GM18517 (cell line): Measurements from ENCODE around the gene DUSP16.

ENCODE experiments used
- ATAC-seq: cut with Tn5 transposase; IDR thresholded peaks from one replicate; pipeline ENCODE4 v1.9.1; 2021; ENCODE audit warnings: mild to moderate bottlenecking, moderate library complexity; ENCODE audit not compliant: unreplicated experiment

Gene DUSP16

DNA sequence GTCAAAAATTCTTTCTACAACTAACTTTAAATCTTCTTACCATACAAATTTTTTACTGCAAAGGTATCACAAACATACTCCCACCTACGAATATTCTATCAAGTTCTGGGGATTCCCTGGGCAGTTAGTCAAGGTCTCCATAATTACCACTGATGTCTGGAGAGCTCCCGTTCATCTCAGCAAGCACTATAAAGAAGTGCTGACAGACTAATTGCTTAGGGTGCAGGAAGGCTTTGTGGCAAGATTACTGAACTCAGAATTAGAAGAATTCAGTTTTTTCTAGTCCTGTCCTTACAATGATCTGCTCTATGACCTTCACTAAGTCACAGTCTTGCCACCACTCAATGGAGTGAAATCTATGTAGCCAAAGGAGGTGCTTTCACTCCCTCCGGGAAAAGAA is 61.5 kb downstream of the DUSP16 start:
- ATAC-seq, result no peak

DNA sequence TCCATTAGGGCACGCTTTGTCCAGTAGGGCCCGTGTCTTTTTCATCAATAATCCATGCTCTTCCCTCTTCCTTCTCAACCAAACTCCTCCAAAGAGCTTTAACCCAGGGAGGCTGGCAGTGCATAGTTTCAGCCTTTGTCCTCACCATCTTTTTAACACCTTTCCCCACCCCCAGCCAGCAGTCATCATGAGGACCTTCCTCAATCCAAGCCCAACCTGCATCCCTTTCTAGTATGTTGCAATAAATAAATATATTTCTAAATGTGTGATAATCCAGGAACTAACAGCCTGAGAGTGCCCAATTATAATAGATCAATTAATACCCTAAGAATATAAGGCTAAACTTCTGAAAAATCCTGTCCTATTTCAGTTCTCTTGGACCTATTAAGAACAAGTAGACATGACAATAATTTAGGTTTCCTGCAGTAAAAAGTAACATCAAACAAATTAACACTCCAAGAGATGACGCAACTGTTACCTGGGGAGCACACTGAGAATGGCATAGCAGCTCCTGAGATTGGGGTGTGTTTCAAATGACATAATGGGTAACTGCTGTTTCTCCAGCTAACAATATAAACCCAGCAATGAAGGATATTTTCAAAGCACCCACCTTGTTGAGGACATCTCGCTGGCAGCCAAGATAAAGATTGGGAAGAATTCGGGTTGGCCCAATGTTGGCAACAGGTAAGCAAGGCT is 62.6 kb downstream of the DUSP16 start:
- ATAC-seq, result no peak

DNA sequence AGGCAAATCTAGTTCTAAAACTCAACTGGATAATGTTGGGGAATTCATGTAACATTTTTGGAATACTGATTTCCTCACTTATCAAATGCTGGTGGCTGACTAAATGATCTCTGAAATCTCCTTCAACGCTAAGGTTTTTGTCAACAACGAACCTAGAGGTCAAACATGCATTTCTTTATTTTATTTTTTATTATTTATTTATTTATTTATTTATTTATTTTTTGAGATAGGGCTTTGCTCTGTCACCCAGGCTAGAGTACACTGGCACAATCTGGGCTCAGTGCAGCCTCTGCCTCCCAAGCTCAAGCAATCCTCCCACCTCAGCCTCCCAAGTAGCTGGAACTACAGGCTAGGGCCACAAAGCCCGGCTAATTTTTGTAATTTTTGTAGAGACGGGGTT is 64.5 kb downstream of the DUSP16 start:
- ATAC-seq, result no peak

DNA sequence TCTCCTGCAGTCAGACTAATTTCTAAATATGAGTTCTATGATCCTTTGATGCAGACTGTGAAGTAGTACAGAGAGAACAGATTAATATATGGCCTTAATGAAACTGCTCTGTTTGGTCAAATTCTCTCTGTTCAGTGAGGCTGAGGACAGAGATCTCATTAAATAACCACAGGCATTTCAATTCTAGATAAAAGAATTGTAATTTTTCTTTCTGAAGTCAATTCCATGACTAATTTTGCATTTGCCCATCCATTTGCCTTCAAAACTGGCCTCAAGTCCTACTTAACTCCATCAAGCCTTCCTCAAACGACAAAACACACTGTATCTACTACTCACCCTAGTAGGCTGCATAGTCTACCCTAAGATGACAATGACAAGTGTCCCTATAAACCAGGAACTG is 67.1 kb downstream of the DUSP16 start:
- no peak for ATAC-seq

GRCh38 chr12:12492547-12492946 is 70.1 kb downstream of the DUSP16 start:
- ATAC-seq, result no peak

GRCh38 chr12:12491606-12492005 is 71.1 kb downstream of the DUSP16 start:
- no peak for ATAC-seq

- ATAC-seq, result no peak
Observed at GRCh38 chr12:12488823-12489550, 73.7 kb downstream of the DUSP16 start.

GRCh38 chr12:12488296-12488695 is 74.4 kb downstream of the DUSP16 start:
- ATAC-seq, result no peak

DNA sequence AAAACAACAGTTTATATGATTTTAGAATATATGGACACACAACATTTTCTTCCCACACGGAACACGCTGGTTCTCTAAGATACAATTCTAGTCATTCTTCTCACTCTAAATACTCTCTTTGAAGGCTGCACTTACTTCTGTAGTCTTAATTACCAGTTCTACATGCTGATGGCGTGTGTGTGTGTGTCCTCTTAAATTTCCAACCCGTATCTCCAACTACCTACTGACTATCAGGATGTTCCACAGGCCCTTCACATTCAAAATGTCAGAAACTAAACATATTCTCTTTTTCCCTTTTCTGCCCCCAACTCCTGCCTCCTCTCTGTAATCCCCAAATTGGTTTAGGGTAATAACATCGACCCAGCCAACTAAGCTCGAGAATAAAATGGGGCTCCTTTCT is 75.2 kb downstream of the DUSP16 start:
- no peak for ATAC-seq

DNA sequence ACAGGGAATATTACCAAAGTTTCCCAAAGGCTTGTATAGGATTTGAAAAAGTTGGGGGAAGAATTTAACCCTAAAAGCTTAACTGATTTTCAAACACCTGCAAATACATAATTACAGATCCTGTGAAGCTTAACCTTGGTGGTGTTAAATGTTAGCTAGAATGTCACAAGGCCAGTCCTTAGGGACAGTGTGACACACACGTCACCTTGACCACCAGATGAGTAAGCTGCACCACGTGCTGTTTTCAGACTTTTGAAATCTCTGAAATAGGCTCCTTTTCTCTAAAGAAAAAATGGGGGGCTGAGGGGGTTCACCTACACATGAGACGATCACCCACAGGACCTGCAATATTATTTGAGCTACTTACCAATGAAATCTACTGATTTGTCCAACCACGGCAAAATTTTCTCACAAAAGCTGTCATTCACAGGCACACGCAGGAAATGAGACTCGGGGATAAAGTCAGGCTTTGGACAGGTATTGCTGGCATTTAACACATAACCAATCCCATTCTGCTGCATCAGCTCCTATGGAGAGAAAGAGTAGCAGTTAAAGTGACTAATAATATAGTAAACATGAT is 75.9 kb downstream of the DUSP16 start:
- peak; percentile 79 for ATAC-seq

DNA sequence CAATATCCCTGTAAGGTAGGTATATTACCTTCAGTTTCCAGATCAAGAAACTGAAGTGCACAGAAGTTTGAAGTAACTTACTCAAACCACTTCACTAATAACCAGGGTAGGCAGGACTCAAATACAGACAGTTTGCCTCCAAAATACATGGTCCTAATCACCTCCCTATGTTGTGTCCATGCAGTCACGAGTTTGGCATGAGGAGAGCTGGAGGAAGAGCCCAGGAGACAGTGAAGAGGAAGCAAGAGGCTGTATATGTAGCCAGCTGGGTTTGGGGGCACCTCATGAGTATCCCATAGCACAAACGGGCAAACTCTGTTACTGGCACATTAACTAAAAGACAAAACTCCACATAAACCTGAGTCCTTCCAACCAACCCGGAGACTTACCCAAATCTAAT is 79.2 kb downstream of the DUSP16 start:
- peak; percentile 15 for ATAC-seq

DNA sequence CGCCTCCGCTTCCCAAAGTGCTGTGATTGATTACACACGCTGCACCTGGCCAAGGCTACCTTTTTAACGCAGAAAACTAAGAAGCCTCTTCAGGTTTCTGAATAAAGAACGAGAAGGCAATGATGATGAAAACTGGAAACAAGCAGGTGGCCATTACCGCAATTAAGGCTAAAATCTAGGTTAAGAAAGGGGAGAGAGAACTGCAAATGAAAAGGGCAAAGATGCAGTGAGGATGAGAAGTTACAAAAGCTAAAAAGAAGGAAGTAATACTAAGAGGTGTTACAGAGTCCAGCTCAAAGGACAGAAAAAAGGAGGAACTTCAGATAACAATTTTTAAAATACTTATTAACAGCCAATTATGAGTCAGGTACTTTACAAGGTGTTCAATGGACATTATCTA is 79.7 kb downstream of the DUSP16 start:
- ATAC-seq, result peak; percentile 55

- no peak for ATAC-seq
Observed at GRCh38 chr12:12482150-12482761, 80.4 kb downstream of the DUSP16 start.

- ATAC-seq, result no peak
Observed at GRCh38 chr12:12481631-12482030, 81.0 kb downstream of the DUSP16 start.

DNA sequence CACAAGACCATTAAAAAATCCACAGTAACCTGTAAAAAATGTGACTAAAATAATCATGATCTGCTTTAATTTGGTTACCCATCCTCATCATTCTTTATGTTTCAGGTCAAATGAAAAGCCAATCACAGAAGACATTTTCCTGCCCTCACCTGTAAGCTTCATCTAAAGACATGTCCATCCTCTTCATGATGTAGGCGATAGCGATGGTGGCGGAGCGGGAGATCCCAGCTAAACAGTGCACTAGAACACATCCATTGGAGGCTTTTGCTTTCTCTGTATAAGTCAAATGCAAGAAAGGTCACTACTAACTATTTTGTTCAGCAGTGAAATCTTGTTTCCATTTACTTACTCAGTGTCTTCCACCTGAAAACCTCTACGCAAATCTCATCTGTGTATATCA is 82.6 kb downstream of the DUSP16 start:
- ATAC-seq, result no peak

DNA sequence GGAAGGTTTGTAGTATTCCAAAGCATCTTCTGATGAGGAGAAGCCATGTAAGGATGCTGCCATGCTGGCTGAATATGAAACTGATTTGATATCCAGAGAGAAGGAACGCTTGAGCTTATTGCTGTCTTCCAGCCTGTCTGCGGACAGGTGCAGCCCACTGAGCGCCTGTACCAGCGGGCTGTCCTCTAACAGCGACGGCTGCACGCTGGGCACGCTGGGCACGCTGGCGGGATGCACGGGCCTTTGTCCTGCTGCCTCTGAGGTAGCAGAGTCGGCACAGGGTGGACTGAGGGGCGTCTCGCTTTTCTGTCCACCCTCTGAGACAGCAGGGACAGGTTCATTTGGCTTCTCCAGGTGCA is 85.2 kb downstream of the DUSP16 start:
- no peak for ATAC-seq

DNA sequence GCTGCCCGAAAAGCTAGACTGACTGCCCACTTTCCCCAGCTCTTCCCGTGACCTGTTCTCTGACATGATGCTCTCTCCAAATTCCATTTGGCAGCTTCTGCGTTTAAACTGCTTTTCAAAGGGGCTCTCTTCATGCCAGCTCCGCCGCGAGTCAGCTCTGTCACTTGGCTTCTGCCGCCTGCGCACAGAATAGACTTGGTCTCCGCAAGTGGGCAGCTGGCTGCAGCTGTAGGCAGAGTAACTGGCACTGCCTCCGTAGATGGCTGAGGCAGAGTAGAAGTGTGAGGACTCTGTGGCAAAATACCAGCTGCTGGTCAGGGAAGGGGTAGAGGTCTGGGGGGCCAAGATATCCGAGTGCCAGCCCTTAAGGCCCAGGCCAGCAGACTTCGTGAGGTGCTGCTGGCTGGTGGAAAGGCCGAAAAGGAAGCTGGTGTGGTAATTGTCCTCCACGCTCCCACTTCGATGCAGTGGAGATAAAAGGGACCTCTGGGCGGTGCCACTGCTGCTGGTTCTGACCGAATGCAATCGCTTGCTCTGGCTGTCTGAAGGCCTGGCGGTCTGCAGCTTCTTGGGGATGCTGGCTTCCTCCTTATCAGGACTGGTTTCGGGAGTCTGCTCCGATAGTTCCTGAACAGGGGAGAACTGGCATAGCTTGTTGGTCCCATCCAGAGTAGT is 85.7 kb downstream of the DUSP16 start:
- ATAC-seq, result no peak

- peak; percentile 92 for ATAC-seq
Observed at GRCh38 chr12:12474931-12475795, 87.5 kb downstream of the DUSP16 start.

DNA sequence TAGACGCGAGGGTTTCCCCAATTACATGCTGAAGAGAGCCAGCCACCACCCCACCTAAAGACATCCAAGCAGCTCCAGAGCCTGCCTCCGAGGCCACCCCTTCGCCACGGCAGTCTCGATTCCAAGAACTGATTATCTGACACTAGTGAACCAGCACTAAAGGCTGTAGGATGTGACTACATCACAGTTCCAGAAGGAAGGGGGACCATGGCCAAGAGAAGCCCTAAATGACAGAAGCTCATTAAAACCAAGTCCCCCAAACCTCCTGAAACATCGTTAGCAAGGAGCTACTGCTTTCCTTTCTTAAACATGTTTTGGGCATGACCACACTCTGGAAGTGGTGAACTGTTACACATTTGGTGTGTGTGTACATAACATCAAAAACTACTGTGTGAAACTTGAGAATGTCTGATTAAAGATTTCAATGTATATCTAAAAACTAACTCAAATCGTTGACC is 88.2 kb downstream of the DUSP16 start:
- peak; percentile 35 for ATAC-seq

DNA sequence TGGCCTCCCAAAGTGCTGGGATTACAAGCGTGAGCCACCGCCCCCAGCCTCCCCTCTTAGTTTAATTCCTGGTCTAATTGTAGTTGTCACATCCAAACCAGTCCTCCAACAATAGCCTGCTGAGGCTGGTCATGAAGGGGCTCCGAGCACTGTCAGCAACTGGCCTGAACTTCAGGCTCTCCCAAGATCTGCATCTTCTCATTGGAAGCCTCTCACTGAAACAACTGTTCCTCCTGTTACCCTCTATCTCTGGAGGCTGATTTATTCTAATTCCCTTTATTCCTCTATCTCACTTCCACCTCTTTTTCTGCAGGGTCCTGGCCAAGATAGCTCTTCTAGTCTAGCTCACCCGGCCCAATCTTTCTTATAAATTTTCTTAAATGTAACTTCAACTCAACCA is 89.4 kb downstream of the DUSP16 start:
- no peak for ATAC-seq
